ENCODE data around the gene SLC8A3. TPM values are rescaled to one million over a fixed set of nuclear protein-coding genes. Genes with fewer than 3 reads are reported as not detected.

Gene SLC8A3
- polyA plus RNA-seq, 2 of the 4 experiments (the other 2 are of a cell fraction): not detected

- DNase-seq (ENCODE audit: low read depth in 1 of 2, low spot score in 1 of 2) (no peak), ATAC-seq (no peak), FAIRE-seq (no peak)
- Histone ChIP-seq H3K4me3 (no peak overlapping the region), H3K9me3 (no peaks in the 10 kb centered on the region), H3K4me2 (no peak overlapping the region), H3K4me1 (no peaks in the 10 kb centered on the region), H3K27ac (no peak overlapping the region)
- POLR2A ChIA-PET: no interaction called here
- 13% methylated on average over 4 of the region's 4 CpGs for WGBS (ENCODE audit: missing lambda C conversion rate)
- CTCF ChIA-PET: interaction anchor here (1.6 kb wide), 1 partner anchor 23 kb away, joined by 3 read pairs; no protein-coding TSS in a partner anchor
- TF ChIP-seq, protein P1, sequence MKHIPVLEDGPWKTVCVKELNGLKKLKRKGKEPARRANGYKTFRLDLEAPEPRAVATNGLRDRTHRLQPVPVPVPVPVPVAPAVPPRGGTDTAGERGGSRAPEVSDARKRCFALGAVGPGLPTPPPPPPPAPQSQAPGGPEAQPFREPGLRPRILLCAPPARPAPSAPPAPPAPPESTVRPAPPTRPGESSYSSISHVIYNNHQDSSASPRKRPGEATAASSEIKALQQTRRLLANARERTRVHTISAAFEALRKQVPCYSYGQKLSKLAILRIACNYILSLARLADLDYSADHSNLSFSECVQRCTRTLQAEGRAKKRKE (CRISPR knock-in tag; IDR thresholded peaks at IDR 0.05; ENCODE audit: low read depth): no peak
- TF ChIP-seq MAFK (IDR thresholded peaks at IDR 0.05; ENCODE audit: partially characterized antibody) (no peak), BCL3 (IDR thresholded peaks at IDR 0.05) (no peak), KDM5A (IDR thresholded peaks at IDR 0.05) (no peak), FOSB (CRISPR knock-in tag; IDR thresholded peaks at IDR 0.05) (no peak), POLR2A (IDR thresholded peaks at IDR 0.05; ENCODE audit: low read length) (no peak), ESRRA (IDR thresholded peaks at IDR 0.05; ENCODE audit: borderline replicate concordance, low read length) (no peak), RAD21 (conservative IDR thresholded peaks at IDR 0.05 in 1 of 2, IDR thresholded peaks at IDR 0.05 in 1 of 2) (no peak), KDM1A (IDR thresholded peaks at IDR 0.05; ENCODE audit: low read depth) (no peak), JUNB (IDR thresholded peaks at IDR 0.05) (no peak), POLR2AphosphoS2 (conservative IDR thresholded peaks at IDR 0.05; ENCODE audit: low read length) (no peak), SREBF2 (IDR thresholded peaks at IDR 0.05) (no peak), NR3C1 (IDR thresholded peaks at IDR 0.05) (no peak), GATA3 (IDR thresholded peaks at IDR 0.05; ENCODE audit: borderline replicate concordance) (no peak), CTCF (IDR thresholded peaks at IDR 0.05) (no peak)
These were observed 36.0 kb downstream of the SLC8A3 start for GRCh38 chr14:70152704-70153103.

DNA sequence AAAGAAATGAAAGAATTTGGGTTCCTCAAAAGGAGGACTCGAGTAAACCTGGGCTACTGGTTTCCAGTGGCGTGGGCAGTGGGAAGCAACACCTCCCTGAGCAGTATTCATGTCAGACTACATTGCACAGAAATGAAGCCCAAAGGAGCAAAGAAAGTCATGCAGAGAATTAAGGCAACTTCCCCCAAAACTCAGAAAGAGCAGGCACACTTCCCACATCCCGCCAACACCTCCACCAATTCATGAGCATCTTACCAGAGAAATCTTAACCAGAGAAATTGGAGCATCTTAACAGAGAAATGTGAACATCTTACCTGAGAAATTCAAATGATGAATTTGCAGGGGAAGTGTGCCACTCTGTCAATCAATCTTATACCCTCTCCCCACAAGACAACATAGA is 36.7 kb downstream of the SLC8A3 start:
- ATAC-seq: no peak
- TF ChIP-seq SMC3 (IDR thresholded peaks at IDR 0.05) (no peak), NR3C1 (IDR thresholded peaks at IDR 0.05) (no peak), FOSL2 (IDR thresholded peaks at IDR 0.05) (no peak), FOSL2 (CRISPR knock-in tag; IDR thresholded peaks at IDR 0.05) (no peak), TFCP2L1 (CRISPR knock-in tag; IDR thresholded peaks at IDR 0.05) (no peak), HES2 (IDR thresholded peaks at IDR 0.05) (no peak), NFE2L2 (conservative IDR thresholded peaks at IDR 0.05; ENCODE audit: low read length) (no peak), EHF (CRISPR knock-in tag; IDR thresholded peaks at IDR 0.05) (no peak), POLR2A (IDR thresholded peaks at IDR 0.05; ENCODE audit: low read length) (no peak), ZNF302 (CRISPR knock-in tag; IDR thresholded peaks at IDR 0.05) (no peak), CBX2 (IDR thresholded peaks at IDR 0.05; ENCODE audit: borderline replicate concordance, low read depth) (no peak), TP53 (CRISPR knock-in tag; IDR thresholded peaks at IDR 0.05) (no peak), ZC3H11A (IDR thresholded peaks at IDR 0.05) (no peak), ZFP36 (IDR thresholded peaks at IDR 0.05; ENCODE audit: borderline replicate concordance, partially characterized antibody) (no peak), BCL3 (IDR thresholded peaks at IDR 0.05) (no peak), BHLHE40 (IDR thresholded peaks at IDR 0.05; ENCODE audit: low read depth, low read length) (no peak), CHD2 (IDR thresholded peaks at IDR 0.05; ENCODE audit: low read length, partially characterized antibody) (no peak), KDM5A (IDR thresholded peaks at IDR 0.05) (no peak)
- TF ChIP-seq, protein P2, sequence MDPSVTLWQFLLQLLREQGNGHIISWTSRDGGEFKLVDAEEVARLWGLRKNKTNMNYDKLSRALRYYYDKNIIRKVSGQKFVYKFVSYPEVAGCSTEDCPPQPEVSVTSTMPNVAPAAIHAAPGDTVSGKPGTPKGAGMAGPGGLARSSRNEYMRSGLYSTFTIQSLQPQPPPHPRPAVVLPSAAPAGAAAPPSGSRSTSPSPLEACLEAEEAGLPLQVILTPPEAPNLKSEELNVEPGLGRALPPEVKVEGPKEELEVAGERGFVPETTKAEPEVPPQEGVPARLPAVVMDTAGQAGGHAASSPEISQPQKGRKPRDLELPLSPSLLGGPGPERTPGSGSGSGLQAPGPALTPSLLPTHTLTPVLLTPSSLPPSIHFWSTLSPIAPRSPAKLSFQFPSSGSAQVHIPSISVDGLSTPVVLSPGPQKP (IDR thresholded peaks at IDR 0.05; ENCODE audit: low read depth, low read length): no peak
- TF ChIP-seq, protein P3, sequence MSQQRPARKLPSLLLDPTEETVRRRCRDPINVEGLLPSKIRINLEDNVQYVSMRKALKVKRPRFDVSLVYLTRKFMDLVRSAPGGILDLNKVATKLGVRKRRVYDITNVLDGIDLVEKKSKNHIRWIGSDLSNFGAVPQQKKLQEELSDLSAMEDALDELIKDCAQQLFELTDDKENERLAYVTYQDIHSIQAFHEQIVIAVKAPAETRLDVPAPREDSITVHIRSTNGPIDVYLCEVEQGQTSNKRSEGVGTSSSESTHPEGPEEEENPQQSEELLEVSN (IDR thresholded peaks at IDR 0.05; ENCODE audit: borderline replicate concordance, low read depth): no peak
- Histone ChIP-seq H3K4me2 (no peak overlapping the region), H3K4me3 (no peak overlapping the region), H3K4me1 (no peaks in the 10 kb centered on the region), H3K9me3 (no peaks in the 10 kb centered on the region), H3K27ac (no peak overlapping the region)
- FAIRE-seq: no peak
- WGBS (ENCODE audit: missing lambda C conversion rate): 3% methylated on average over 3 of the region's 3 CpGs
- ChIA-PET CTCF (interaction anchor here (1.6 kb wide), 1 partner anchor 22 kb away, joined by 3 read pairs; no protein-coding TSS in a partner anchor), POLR2A (no interaction called here)
- DNase-seq (ENCODE audit: low read depth in 1 of 2, low spot score in 1 of 2): no peak
